T-cell (primary cell): ENCODE measurements around the gene ADAMTSL1. TPM values are rescaled to one million over a fixed set of nuclear protein-coding genes. Genes with fewer than 3 reads are reported as not detected.
"Not testable (repeated sequence)": the region's sequence is repeated elsewhere in the genome, so short reads cannot be mapped to it uniquely, and the experiment has no call there.

Experiments used
- ATAC-seq, 4 experiments: fragments of 200-7000 bp in 3 of 4; fragments of 150-1000 bp in 1 of 4; cut with Tn5 transposase; replicated peaks in 1 of 4; 1 replicate in 3 of 4; 2 replicates in 1 of 4; pipeline ENCODE4 v1.10.0; 2021; ENCODE audit warnings: moderate library complexity in 3 of 4, mild to moderate bottlenecking in 2 of 4, moderate number of reproducible peaks in 1 of 4
- CTCF ChIA-PET, 2 donors: fragments of 300-600 bp; sonication (Branson Sonifier 250); formaldehyde crosslinking; loops; one replicate each; lab custom pipeline; 2022; ENCODE audit warnings: antibody characterized with exemption in 2 of 2; lab: Charles Lee
- POLR2A ChIA-PET, 2 donors: fragments of 300-600 bp; sonication (Branson Sonifier 250); formaldehyde crosslinking; loops; one replicate each; lab custom pipeline; 2022; ENCODE audit warnings: antibody characterized with exemption in 2 of 2; lab: Charles Lee
- DNase-seq, 35 experiments: peaks; one replicate each; pipeline versions ENCODE4 v3.0.0 to v3.0.0-alpha.2; 2013 to 2023
- H3K27ac ChIP-seq: one replicate; pipeline ENCODE4 v1.5.1; 2013; ENCODE audit warnings: low read length
- H3K27me3 ChIP-seq, 2 experiments: replicated peaks in 1 of 2; 1 replicate in 1 of 2; 2 replicates in 1 of 2; pipeline versions ENCODE4 v1.6.1 to v1.7.0; 2013; ENCODE audit warnings: low read length in 1 of 2, mixed read lengths in 1 of 2; ENCODE audit not compliant: control insufficient read depth in 2 of 2, insufficient read depth in 2 of 2; ENCODE audit errors: extremely low read depth in 1 of 2
- H3K36me3 ChIP-seq, 2 donors: 1 replicate in 1 of 2; 2 replicates in 1 of 2; pipeline versions ENCODE4 v1.6.1 to v1.7.0; 2013; ENCODE audit warnings: low read length in 1 of 2; ENCODE audit not compliant: control insufficient read depth in 2 of 2, insufficient read depth in 1 of 2; ENCODE audit errors: extremely low read depth in 1 of 2
- H3K4me1 ChIP-seq, 2 experiments: 1 replicate in 1 of 2; 2 replicates in 1 of 2; pipeline versions ENCODE4 v1.6.1 to v1.7.0; 2013; ENCODE audit warnings: low read length in 2 of 2, mixed read lengths in 1 of 2; ENCODE audit not compliant: insufficient read depth in 2 of 2, control insufficient read depth in 1 of 2; ENCODE audit errors: extremely low read depth in 1 of 2
- H3K4me3 ChIP-seq, 2 donors: 1 replicate in 1 of 2; 2 replicates in 1 of 2; pipeline versions ENCODE4 v1.5.1 to v1.7.0; 2013; ENCODE audit warnings: mild to moderate bottlenecking in 2 of 2, low read length in 1 of 2, moderate library complexity in 1 of 2; ENCODE audit not compliant: control insufficient read depth in 1 of 2; ENCODE audit errors: extremely low read depth in 1 of 2
- H3K9me3 ChIP-seq: 2 replicates; pipeline ENCODE4 v1.7.0; 2013
- H3K27ac Mint-ChIP-seq, 2 donors: one replicate each; pipeline ENCODE4 v1.8.0; 2020 to 2021; ENCODE audit warnings: mild to moderate bottlenecking in 2 of 2, mixed read lengths in 2 of 2
- H3K27me3 Mint-ChIP-seq, 2 donors: one replicate each; pipeline ENCODE4 v1.8.0; 2021 to 2022; ENCODE audit warnings: mixed read lengths in 2 of 2
- H3K36me3 Mint-ChIP-seq: one replicate; pipeline ENCODE4 v1.8.0; 2021; ENCODE audit warnings: mixed read lengths
- H3K4me1 Mint-ChIP-seq, 3 donors: one replicate each; pipeline ENCODE4 v1.8.0; 2020 to 2022; ENCODE audit warnings: mixed read lengths in 3 of 3, mild to moderate bottlenecking in 1 of 3
- H3K4me3 Mint-ChIP-seq, 3 donors: one replicate each; pipeline ENCODE4 v1.8.0; 2020 to 2022; ENCODE audit warnings: mild to moderate bottlenecking in 3 of 3, mixed read lengths in 3 of 3, moderate library complexity in 3 of 3
- H3K9me3 Mint-ChIP-seq, 3 donors: one replicate each; pipeline ENCODE4 v1.8.0; 2020 to 2022; ENCODE audit warnings: mixed read lengths in 3 of 3
- WGBS: methylation state at CpG from one replicate; pipeline ENCODE4 v1.1.5; 2013; ENCODE audit warnings: missing lambda C conversion rate; ENCODE audit not compliant: insufficient coverage; 5-methylcytosine and 5-hydroxymethylcytosine counted together
- total RNA-seq, 35 experiments: library from RNA in 6 of 35; stranded (reverse) in 6 of 35; fragments of 120-200 nt in 1 of 35; gene quantifications; one replicate each; pipeline versions ENCODE4 v1.2.1 to v1.2.4 and lab custom pipeline; 2013 to 2026

ADAMTSL1 gene
- total RNA-seq, 5 donors from 2014 or later (not counting 1 experiment from before 2014, with no cell fraction given): 0.10 TPM; not detected in 4

DNA sequence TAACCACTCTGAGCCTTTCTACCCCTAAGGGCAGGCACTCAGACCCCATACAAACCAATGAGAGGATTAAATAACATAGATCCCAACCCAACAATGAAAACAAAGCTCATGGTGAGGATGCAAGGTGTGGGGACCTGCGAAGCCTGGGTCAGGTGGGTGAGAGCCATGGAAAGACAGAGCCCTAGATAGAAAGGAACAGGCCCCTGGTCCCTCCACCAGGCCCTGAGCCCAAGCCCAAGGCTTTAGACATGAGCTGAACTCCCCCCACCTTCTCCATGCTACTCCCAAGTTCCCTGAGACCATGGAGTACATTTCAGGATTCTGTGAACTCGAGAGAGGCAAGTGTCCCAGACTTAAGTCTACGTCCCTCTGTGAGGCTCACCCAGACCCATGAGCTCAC, 452.6 kb downstream of the ADAMTSL1 start:
- Mint-ChIP-seq H3K27me3 (no peaks in the 10 kb centered on the region), H3K27ac (no peak overlapping the region), H3K36me3 (no peaks in the 10 kb centered on the region), H3K4me3 (no peak overlapping the region), H3K9me3 (no peaks in the 10 kb centered on the region), H3K4me1 (no peaks in the 10 kb centered on the region)
- H3K36me3 ChIP-seq: no peaks in the 10 kb centered on the region
- ATAC-seq (no peak), DNase-seq (no peak)
- no peak overlapping the region for H3K4me3 ChIP-seq
- H3K9me3 ChIP-seq: no peaks in the 10 kb centered on the region
- CTCF ChIA-PET: no interaction called here
- H3K27me3 ChIP-seq: peaks cover 0 to 5% of the 10 kb centered on the region in 2 experiments
- H3K4me1 ChIP-seq: no peaks in the 10 kb centered on the region
- H3K27ac ChIP-seq: no peak overlapping the region
- 69% methylated on average over 3 of the region's 3 CpGs for WGBS
- POLR2A ChIA-PET: no interaction called here

DNA sequence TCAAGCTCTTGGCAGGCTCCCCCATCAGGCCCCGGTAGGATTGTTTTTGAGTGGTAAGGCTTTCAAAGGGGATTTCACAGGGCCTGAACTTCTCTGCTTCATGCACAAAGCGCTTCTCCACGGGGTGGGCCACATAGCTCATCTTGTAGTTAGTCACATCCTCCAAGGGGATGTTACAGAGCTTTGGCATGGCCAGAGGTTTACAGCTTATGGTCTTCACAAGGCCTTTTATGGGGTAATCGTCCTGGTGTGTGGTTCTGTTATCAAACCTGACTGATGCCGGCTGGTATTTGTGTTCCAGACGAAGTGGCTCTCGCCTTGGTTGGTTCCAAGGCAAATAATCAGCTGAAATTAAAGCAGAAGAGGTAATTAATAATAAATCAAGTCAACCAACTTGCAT, 454.8 kb downstream of the ADAMTSL1 start:
- Mint-ChIP-seq H3K4me1 (no peaks in the 10 kb centered on the region), H3K9me3 (no peaks in the 10 kb centered on the region), H3K36me3 (no peaks in the 10 kb centered on the region), H3K27ac (no peak overlapping the region), H3K4me3 (no peak overlapping the region), H3K27me3 (no peaks in the 10 kb centered on the region)
- no peaks in the 10 kb centered on the region for H3K27me3 ChIP-seq
- WGBS: 72% methylated on average over 2 of the region's 7 CpGs
- H3K4me1 ChIP-seq: no peaks in the 10 kb centered on the region
- ChIA-PET CTCF (no interaction called here), POLR2A (no interaction called here)
- ATAC-seq: no peak
- DNase-seq: no peak
- H3K27ac ChIP-seq: no peak overlapping the region
- no peaks in the 10 kb centered on the region for H3K36me3 ChIP-seq
- H3K9me3 ChIP-seq: no peaks in the 10 kb centered on the region
- no peak overlapping the region for H3K4me3 ChIP-seq

- CTCF ChIA-PET: interaction anchor here in 1 of 2 donors (0.7 kb wide), 1 partner anchor 19 kb away, joined by 3 read pairs; no protein-coding TSS in a partner anchor
- H3K36me3 ChIP-seq, H3K36me3 Mint-ChIP-seq, H3K27me3 Mint-ChIP-seq, ATAC-seq, H3K4me3 Mint-ChIP-seq, H3K27ac Mint-ChIP-seq, H3K4me1 ChIP-seq, DNase-seq, H3K9me3 ChIP-seq, H3K27me3 ChIP-seq, H3K4me3 ChIP-seq, H3K9me3 Mint-ChIP-seq, POLR2A ChIA-PET, H3K27ac ChIP-seq, H3K4me1 Mint-ChIP-seq: not testable (repeated sequence)
- WGBS: 100% methylated on average over 2 of the region's 13 CpGs
Measured at GRCh38 chr9:18930611-18931010, 456.7 kb downstream of the ADAMTSL1 start.

DNA sequence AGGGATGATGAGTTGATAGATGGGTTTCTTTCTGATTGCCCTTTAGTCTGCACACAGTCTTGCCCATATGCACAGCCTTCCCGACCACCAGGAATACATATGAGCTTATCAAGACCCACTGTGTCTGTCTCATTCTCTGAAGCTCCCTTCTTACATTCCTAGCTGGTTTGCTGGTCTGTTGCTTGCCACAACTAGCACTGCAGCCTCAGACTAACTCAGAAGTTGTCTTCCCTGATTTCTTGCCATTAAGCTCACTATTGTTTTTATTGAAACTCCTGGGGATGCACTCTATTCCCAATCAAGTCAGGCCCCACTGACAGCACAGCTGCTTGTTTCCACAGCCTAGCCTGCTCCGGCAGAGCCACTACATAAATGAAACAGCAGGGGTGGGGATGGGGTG, 461.6 kb downstream of the ADAMTSL1 start:
- Histone ChIP-seq H3K4me1 (no peaks in the 10 kb centered on the region), H3K9me3 (no peaks in the 10 kb centered on the region), H3K27ac (no peak overlapping the region), H3K27me3 (peaks cover 0 to 2% of the 10 kb centered on the region in 2 experiments), H3K4me3 (no peak overlapping the region), H3K36me3 (no peaks in the 10 kb centered on the region)
- Mint-ChIP-seq H3K27me3 (peaks cover 4 to 6% of the 10 kb centered on the region in 2 donors), H3K4me3 (no peak overlapping the region), H3K36me3 (no peaks in the 10 kb centered on the region), H3K9me3 (peaks cover 0 to 9% (median 7%) of the 10 kb centered on the region in 3 donors), H3K4me1 (no peaks in the 10 kb centered on the region), H3K27ac (no peak overlapping the region)
- ChIA-PET POLR2A (interaction anchor here in 1 of 2 donors (0.6 kb wide), 1 partner anchor 399 kb away, joined by 5 read pairs; no protein-coding TSS in a partner anchor), CTCF (no interaction called here)
- 57% methylated on average over 1 of the region's 2 CpGs for WGBS
- DNase-seq: no peak
- no peak for ATAC-seq

GRCh38 chr9:18936094-18936871, 462.3 kb downstream of the ADAMTSL1 start:
- ATAC-seq (no peak), DNase-seq (no peak)
- CTCF ChIA-PET: no interaction called here
- POLR2A ChIA-PET: no interaction called here
- Histone ChIP-seq H3K27ac (no peak overlapping the region), H3K9me3 (no peaks in the 10 kb centered on the region), H3K4me1 (no peaks in the 10 kb centered on the region), H3K27me3 (peaks cover 0 to 2% of the 10 kb centered on the region in 2 experiments), H3K4me3 (no peak overlapping the region), H3K36me3 (no peaks in the 10 kb centered on the region)
- Mint-ChIP-seq H3K36me3 (no peaks in the 10 kb centered on the region), H3K4me1 (no peaks in the 10 kb centered on the region), H3K9me3 (peaks cover 0 to 9% (median 7%) of the 10 kb centered on the region in 3 donors), H3K27me3 (peaks cover 4 to 6% of the 10 kb centered on the region in 2 donors), H3K4me3 (no peak overlapping the region), H3K27ac (no peak overlapping the region)
- 67% methylated on average over 1 of the region's 7 CpGs for WGBS

DNA sequence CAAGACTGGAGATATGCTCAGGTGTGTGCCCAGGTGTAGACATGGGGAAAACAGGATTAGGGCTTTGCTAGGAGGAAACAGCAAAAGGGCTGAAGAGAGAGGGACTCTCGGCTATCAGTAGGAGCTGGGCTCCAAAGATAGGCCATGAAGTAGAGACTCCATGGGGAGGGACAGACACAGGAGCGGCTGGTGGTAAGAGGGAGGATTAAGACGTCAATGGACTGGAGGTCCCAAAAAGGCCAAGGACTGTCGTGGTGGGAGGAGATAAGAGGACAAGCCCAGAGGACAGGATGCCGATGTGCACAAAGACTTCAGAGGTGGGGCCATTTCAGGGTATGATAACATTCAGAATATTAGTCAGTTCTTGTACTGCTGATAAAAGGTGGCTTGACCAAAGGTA, 466.0 kb downstream of the ADAMTSL1 start:
- no peak overlapping the region for H3K4me3 ChIP-seq
- CTCF ChIA-PET: no interaction called here
- no peaks in the 10 kb centered on the region for H3K4me1 ChIP-seq
- H3K4me1 Mint-ChIP-seq: no peaks in the 10 kb centered on the region
- H3K27ac ChIP-seq: no peak overlapping the region
- DNase-seq (no peak), ATAC-seq (no peak)
- no peaks in the 10 kb centered on the region for H3K9me3 ChIP-seq
- H3K27me3 Mint-ChIP-seq: peaks cover 7 to 16% of the 10 kb centered on the region in 2 donors
- no peaks in the 10 kb centered on the region for H3K9me3 Mint-ChIP-seq
- peaks cover 0 to 2% of the 10 kb centered on the region in 2 experiments for H3K27me3 ChIP-seq
- 78% methylated on average over 5 of the region's 5 CpGs for WGBS
- no peak overlapping the region for H3K27ac Mint-ChIP-seq
- no peak overlapping the region for H3K4me3 Mint-ChIP-seq
- POLR2A ChIA-PET: no interaction called here
- H3K36me3 Mint-ChIP-seq: no peaks in the 10 kb centered on the region
- H3K36me3 ChIP-seq: no peaks in the 10 kb centered on the region
